NCI-H524 treated with DMSO at 0.1 percent for 48 hours (cell line): ENCODE data around the gene CKAP2L.
"Not testable (repeated sequence)": the region's sequence is repeated elsewhere in the genome, so short reads cannot be mapped to it uniquely, and the experiment has no call there.

ENCODE experiments used
- DNase-seq: peaks from one replicate; lab custom pipeline; 2025; lab: John Stamatoyannopoulos, UW

Gene CKAP2L

DNA sequence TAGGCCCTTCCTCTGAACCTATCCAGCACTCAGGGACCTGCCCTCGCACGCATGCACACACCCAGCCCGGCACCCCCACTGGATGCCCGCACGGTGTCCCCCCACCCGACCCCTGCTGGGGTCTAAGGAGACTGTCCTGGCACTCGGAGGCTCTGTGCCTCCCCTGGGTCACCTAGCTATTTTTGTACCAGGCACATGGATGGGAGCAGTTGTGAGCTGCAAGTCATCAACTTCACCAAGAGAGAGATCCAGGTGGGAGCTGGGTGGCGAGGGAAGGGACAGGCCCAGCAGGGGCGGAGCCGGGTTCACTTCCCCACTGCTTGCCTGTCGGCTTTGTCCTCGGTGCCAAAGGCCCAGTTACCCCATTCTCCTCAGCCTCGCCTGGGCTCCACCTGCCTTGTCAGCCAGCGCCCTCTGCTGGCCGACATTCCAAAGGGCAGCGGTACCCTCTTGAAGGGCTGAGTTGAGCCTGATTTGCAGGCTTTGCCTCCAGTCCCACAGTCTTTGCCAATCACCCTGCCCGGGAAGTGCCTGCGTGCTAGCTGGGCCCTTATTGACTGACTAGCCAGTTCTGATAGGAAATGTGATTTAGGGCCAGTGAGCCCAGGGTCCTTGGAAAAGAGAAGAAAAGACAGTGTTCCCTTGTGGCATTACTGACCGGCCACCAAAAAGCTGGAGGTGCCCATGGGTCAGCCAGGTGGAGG, 37.8 kb downstream of the CKAP2L start:
- DNase-seq, result peak; percentile 7

DNA sequence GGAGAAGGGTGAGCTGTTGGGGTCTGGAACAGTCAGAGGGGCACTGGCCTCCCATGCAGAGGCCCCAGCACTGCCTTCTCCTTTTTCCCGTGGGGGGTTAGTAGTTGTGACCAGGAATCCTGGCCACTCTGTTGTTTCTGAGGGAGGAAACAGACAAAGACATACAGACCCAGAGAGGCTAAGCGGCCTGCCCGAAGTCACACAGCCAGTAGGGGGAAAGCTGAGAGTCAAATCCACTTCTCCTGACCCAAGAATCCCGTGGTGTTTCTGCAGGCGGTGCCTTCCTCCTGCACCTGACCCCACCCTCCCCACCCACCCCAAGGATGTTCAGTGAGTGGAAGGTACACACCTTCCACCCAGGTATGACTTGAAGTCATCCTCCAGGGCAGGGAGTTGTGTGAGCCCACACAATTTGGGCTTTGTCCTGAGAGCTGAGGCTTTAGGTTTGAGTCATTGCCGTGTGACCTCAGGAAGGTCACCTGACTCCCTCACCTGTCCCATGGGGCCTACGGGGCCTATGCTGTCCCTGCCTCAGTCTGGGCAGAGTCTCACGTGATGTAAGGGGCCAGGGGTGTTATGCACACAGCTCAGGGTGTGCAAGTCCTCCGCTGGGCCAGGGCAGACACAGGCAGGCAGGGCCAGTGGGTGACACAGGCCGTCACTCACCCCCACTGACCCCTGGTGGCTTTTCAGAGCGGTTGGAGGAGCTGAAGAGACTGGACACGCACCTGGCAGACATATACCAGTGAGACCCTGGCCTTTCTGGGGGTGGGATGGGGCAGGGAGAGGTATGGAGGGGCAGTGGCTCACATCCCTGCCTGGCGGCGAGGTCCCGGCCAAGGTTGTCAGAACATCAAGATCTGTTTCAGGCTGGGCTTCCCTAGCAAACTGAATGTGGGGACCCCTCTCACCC, 38.6 kb downstream of the CKAP2L start:
- DNase-seq, result no peak

DNA sequence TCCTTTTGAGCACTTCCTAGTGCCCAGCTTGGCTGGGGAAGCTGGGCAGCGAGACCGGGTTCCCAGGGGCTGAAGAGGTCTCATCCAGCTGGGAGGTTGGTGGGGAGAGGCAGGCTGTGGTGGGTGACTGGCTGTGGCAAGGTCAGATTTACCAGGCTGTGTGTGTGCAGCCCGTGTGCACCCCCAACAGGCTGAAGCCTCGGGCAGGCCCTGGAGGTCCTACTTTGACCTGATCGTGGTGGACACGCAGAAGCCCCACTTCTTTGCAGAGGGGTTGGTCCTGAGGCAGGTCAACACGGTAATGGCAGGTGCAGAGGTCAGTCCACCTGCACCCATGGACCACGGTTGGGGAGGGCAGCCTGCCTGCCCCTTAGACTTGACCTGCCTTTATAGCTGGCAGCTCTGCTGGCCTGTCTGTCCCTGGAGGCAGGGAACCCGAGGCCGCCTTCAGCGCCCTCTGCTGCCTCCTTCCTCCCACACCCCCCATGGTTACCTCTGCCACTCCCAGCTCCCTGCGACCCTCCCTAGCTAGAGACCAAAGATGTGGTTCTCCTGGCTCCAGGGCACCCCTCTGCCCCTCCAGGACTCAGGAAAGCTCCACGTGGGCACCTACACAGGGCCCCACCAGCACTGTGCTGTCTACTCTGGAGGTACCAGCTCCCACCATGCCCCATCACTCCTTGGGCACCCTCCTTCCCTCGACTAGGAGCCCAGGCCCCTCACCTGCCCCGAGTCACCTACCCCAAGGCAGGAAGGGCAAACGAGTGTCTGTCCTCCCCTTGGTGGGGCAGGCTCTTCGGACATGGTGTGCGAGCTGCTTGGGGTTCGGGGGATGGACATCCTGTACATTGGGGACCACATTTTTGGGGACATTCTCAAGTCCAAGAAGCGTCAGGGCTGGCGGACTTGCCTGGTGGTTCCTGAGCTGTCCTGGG, 39.6 kb downstream of the CKAP2L start:
- no peak for DNase-seq

DNA sequence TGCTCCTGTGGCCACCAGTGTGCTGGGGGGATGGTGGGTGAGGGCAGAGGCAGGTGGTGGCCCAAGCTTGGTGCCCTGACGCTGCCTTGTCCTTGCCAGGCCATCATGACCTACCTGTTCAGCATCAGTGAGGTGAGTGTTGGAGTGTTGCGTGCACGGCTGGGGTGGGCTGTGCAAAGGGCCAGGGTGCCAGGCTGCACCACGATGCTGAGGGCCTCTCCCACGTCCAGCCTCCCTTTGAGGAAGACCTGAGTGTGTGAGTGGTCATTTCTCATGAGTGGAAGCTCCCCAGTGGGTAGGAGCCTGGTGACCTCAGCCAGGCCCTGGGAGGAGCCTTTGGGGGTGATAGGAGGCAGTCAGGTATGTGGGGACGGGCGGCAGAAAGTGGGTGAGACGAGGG, 40.4 kb downstream of the CKAP2L start:
- no peak for DNase-seq

DNA sequence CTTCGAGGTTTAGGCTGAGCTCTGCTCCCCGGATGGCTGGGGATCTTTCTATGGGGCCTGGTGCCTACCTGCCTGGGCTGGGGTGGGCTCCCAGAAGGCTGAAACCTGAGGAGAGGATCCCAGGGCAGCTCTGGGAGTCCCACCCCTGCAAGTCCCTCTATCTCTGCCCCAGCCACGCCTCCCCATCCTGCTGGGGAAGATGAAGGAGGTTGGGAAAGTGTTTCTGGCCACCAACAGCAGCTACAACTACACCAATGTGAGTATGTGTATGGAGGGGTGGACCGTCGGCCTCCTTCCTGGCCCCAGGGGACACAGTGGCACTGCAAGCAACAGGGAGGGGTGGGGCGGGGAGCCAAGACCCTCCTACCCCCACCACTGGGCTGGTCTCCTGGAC, 40.9 kb downstream of the CKAP2L start:
- DNase-seq, result no peak

DNA sequence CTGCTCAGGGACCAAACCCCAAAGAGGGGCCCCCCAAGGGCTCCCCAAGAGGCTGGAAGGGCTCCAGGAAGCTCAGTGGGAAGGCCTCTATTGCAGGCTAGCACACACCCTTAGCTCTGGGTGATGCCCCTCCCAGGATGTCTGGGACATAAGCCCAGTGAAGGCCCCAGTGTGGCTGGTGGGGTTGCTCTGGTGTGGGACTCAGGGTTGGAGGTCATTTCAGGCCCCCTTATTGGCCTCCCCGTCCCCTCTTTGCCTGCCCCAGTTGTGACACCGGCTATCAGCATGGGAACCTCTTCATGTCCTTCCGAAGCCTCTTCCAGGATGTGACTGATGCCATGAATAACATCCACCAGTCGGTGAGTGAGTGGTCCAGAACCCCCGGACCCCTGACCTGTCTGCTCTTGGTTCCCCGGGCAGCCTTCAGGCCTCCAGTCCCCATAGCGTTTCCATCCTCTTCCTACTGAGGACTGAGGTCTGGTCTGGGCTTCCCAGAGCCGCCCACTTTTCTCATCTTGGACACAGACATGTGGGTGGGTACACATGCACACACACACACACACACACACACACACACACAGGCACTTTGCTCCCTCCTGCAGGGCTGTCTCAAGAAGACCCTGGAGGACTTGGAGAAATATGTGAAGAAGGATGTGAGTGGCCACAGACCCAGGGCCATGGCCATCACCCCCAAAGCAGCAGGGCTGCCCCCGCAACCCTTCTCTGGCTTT, 41.4 kb downstream of the CKAP2L start:
- DNase-seq, result no peak

DNA sequence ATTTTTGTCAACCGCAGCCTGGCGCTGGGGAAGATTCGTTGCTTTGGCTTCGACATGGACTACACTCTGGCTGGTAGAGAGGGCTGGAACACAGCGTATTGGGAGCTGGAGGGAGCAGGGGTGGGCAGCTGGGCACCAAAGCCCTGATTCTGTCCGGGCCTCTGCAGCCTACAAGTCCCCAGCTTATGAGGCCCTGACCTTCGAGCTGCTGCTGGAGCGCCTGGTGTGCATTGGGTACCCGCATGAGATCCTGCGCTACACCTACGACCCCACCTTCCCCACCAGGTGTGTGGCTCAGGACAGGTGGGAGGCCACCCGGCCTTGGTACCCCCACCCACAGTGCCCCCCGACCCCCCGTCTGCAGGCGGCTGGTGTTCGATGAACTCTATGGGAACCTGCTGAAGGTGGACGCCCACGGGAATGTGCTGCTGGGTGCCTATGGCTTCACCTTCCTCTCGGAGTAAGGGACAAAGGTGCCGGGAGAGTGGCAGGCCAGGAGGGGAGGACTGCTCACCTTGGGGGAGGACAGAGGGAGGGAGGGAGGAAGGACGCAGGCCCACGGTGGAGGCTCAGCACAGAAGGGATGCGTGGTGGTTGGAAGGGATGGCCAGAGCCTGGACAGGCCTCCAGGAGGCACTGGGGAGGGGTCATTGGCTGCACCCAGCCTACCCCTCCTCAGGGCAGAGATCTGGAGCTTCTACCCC, 42.4 kb downstream of the CKAP2L start:
- DNase-seq, result no peak

DNA sequence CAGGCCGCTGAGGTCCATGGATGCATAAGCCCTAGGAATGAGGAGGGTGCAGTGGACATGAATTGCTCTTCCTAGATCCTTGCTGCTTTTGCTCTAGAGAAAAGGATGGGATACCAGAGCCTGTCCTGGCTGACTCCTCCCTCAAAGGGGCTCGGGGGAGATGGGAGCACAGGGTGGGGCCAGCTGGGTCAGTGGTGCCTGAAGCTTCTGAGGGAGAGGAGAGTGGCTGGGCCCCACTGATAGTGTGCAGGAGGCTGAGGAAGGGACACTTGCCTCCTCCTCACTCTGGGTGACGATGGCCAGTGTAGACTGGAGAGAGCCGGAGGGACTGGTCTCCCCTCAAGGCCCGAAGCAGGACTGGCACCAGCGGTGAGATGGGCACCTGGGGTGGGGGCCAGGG, 43.6 kb downstream of the CKAP2L start, which contains the start of gene NT5DC4:
Gene NT5DC4, plus strand, starts transcription at position 236 of the 400 bp plus-strand sequence. Its CDS starts 60 bp downstream, at position 296.
- no peak for DNase-seq

DNA sequence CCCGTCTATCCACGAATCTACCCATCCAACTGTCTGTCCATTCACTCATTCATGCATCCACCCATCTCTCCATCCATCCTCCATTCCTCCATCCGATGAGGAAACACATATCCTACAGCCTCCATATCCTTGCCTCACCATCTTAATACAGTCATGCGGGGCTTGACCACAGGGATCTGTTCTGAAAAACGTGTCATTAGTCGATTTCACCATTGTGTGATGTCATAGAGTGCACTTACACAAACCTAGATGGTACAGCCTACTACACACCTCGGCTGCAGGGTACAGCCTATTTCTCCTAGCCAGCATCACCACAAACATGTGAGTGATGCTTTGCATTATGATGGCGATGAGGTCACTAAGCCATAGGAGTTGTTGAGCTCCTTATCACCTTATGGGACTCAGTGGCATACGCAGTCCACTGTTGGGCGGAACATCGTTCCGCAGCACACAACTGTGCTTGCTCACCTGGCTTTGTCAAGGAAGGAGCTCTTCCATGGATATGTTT, 45.5 kb downstream of the CKAP2L start:
- DNase-seq, result no peak

DNA sequence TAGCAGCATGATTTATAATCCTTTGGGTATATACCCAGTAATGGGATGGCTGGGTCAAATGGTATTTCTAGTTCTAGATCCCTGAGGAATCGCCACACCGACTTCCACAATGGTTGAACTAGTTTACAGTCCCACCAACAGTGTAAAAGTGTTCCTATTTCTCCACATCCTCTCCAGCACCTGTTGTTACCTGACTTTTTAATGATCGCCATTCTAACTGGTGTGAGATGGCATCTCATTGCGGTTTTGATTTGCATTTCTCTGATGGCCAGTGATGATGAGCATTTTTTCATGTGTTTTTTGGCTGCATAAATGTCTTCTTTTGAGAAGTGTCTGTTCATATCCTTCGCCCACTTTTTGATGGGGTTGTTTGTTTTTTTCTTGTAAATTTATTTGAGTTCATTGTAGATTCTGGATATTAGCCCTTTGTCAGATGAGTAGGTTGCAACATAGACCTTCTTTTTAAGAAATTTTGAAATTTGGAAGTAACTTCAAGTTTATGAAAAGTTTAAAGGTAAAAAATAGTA, 47.5 kb downstream of the CKAP2L start:
- not testable (repeated sequence) for DNase-seq

DNA sequence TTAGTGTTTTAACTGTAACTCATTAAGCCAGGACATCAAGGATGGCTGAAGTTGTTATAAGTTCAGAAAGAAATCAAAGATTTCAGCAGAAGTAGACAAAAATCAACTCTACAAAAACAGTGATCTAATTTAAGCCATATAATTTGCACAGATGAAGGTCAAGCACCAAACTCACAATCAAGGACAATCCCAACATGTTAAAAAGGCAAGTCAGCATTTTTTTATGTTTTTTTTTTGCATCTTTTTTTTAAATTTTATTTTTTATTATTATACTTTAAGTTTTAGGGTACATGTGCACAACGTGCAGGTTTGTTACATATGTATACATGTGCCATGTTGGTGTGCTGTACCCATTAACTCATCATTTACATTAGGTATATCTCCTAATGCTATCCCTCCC, 48.3 kb downstream of the CKAP2L start:
- DNase-seq, result not testable (repeated sequence)

DNA sequence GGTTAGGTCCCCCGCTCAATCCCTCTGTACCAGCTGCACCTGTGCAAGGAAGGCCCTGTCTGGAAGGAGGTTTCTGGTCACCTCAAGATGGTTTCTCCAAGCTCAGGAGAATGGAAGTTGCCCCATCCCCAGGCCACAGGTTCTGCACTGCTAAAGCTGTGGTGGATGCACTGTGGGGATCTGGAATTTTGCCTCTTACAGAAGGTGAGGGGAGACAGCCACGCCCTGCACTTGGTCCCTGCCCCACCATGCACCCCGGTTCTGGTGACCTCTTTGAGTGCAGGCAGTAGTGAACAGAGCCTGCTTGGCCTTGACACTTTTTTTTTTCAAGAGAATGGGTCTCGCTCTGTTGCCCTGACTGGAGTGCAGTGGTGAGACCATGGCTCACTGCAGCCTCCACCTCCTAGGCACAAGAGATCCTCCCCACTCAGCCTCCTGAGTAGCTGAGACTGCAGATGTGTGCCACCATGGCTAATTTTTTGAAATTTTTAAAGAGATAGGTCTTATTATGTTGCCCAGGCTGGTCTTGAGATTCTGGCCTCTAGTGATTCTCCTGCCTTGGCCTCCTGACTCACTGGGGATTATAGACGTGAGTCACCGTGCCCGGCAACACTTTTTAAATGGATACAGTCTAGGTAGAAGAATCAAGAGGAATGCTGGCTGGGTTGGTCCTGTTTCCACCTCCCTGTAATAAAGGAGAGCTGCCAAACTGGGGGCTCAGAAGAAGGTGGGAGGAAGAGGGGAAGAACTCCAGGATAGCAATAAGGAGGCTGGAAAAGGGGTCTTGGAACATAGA, 49.4 kb downstream of the CKAP2L start:
- DNase-seq, result no peak

DNA sequence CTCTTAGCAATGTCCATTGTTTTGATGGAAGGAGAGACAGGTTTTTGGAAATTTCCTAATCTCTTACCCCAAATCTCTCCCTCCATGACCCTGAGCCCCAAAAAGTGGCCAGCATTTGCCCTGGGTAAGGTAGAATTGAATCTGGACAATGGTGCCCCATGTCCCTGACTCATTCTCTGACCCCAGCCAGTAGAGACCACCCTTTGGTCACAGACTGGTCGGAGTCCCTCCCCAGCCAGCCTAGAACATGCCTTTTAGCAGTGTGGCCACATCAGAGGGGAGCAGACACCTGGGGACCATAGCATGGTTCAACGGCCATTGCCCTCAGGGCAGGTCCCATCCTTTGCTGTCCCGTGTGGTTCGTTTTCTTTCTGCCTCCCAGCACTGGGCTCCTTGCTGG, 50.1 kb downstream of the CKAP2L start:
- no peak for DNase-seq

DNA sequence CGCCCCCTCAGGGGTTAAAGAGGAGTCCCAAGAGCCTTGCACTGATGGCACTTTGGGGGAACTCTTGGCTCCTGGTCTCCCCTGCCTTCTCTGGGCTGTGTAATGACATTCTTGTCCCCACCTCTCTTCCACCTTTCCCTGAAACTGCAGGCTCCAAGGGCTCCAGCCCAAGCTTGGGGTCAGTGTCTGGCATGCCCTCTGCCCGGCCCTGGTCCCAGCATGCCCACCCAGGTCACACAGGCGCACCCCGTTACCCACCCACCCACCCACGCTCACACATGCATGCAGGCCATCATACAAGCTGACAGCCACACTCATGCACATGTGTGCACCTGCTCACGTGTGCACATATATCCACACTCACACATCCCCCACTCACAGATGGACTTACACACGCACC, 50.5 kb downstream of the CKAP2L start:
- no peak for DNase-seq

DNA sequence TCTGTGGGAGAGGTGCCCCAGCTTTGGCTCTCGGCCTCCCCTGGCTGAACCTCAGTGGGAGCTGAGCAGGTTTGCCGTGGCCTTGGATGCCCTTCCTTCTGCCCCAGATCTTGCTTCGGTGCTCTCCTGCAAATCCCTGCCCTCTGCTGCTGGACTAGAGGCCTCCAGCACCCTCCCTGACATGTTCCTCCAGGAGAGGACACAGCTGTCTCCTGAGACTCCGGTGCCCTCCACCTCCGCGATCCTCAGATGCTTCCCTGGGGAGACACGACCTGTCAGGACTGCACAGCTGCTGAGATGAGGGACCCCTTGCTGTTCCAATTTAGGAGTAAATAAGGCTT, 50.9 kb downstream of the CKAP2L start:
- DNase-seq, result no peak

DNA sequence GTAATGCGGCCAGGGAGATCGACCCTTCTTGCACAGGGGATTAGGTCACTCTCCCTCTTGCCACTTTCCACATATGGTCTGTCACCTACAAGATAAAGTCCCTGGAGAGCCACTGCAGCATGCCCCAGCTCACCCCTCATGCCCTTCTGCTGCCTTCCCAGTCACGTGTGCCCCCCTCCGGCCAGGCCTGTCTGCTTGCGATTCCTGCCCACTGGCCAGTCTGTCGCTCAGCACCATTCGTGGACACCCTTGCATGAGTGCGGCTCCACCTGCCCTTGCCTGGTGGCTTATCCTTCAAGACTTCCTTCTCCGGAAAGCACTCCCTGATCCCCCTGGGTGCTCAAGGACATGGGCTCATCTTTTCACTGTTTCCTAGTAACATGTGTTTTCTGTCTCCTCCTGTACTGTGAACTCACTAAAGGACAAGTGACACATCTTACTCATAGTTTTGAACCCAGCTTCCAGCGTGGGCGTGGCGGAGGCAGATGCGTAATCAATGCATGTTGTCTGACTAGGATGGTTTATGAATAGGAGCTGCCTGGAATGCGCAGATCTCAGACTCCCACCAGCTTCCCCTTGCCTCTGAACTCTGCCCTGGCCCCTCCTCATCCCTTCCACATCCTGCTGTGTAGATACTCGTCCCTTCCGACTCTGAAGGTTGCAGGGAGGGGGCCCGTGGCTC, 51.4 kb downstream of the CKAP2L start:
- DNase-seq, result no peak

DNA sequence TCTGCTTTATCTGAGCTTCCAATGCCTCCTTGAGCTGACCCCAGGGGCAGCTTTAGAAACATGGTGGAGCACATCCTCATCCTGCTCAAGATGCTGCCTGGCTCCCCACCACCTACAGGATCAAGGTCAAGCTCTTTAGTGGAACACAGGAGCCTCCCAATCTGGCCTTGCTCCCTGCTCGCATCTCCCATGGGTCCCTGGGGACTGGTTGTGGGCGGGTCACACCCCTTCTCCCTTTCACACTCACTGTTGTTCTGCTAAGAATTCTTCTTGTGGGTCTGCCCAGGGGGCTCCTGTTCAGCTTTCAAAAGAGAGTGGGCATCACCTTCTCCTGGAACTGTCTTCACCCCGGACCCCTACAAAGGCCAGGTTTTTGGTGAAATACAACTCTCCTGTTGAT, 51.9 kb downstream of the CKAP2L start:
- no peak for DNase-seq

DNA sequence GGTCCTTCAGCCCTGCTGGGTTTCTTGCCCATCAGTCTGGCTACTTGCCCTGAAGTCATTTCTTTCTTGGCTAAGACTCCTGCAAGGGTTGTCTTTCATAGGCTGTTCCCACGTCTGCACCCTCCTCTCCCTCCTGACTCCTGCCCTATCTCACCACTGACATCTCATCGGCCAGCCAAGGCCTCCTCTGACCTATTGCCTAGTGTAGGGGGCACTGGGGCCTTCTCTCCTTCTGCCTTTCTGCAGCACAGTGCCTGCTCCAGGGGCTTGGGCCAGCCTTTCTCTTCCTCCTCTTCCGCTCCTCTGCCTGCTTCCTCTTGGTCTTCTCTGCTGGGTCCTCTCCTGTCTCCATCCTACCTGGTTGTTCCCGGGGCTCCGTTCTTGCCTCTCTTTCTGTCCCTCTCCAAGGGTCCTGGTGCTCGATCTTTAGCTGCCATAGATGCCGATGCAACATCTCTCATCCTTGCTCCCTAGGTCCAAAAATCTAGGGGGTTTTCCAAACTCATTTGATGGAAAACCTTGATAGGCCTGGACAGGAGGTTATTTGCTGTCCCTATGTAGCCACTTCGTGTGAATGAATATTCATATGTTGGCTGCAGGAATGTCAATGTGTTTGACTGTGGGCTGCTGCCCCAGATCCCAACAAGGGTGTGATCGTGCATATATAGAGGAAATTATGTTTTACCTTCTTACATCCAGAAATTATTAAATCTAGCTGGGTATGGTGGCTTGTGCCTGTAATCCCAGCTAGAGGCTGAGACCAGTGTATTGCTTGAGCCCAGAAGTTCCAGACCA, 53.3 kb downstream of the CKAP2L start:
- DNase-seq, result no peak
